Anterior cingulate cortex (tissue), 58 donors: ENCODE measurements around the gene SLCO3A1.

ENCODE experiments used
- DNase-seq, 58 donors: peaks; one replicate each; lab custom pipeline; 2025; lab: John Stamatoyannopoulos, UW

SLCO3A1 gene

GRCh38 chr15:91880373-91880772 is 26.9 kb downstream of the SLCO3A1 start:
- DNase-seq = no peak

GRCh38 chr15:91881569-91882297 is 28.2 kb downstream of the SLCO3A1 start:
- no peak for DNase-seq

- peak in 18 of 58 donors; percentile 11 to 57 (median 37) for DNase-seq
Observed at GRCh38 chr15:91882858-91883586, 29.5 kb downstream of the SLCO3A1 start.

- no peak for DNase-seq
Observed at GRCh38 chr15:91884606-91885005, 31.1 kb downstream of the SLCO3A1 start.

GRCh38 chr15:91885054-91885453 is 31.5 kb downstream of the SLCO3A1 start:
- DNase-seq = no peak

- no peak for DNase-seq
Observed at GRCh38 chr15:91885714-91886270, 32.3 kb downstream of the SLCO3A1 start.

GRCh38 chr15:91886878-91887277 is 33.4 kb downstream of the SLCO3A1 start:
- DNase-seq = no peak

GRCh38 chr15:91887321-91887720 is 33.8 kb downstream of the SLCO3A1 start:
- DNase-seq = peak in 53 of 58 donors; percentile 20 to 92 (median 73)

- DNase-seq = peak in 33 of 58 donors; percentile 7 to 75 (median 39)
Observed at GRCh38 chr15:91887921-91888373, 34.4 kb downstream of the SLCO3A1 start.

GRCh38 chr15:91889111-91889815 is 35.8 kb downstream of the SLCO3A1 start:
- DNase-seq = no peak

GRCh38 chr15:91890614-91891013 is 37.1 kb downstream of the SLCO3A1 start:
- no peak for DNase-seq

- no peak for DNase-seq
Observed at GRCh38 chr15:91891101-91891500, 37.6 kb downstream of the SLCO3A1 start.

GRCh38 chr15:91891788-91892345 is 38.4 kb downstream of the SLCO3A1 start:
- DNase-seq = no peak

- DNase-seq = no peak
Observed at GRCh38 chr15:91892436-91892835, 38.9 kb downstream of the SLCO3A1 start.

GRCh38 chr15:91894606-91895005 is 41.1 kb downstream of the SLCO3A1 start:
- no peak for DNase-seq

- DNase-seq = no peak
Observed at GRCh38 chr15:91895051-91895450, 41.5 kb downstream of the SLCO3A1 start.

- DNase-seq = no peak
Observed at GRCh38 chr15:91896341-91897055, 43.0 kb downstream of the SLCO3A1 start.

- peak in 1 of 58 donors; percentile 28 for DNase-seq
Observed at GRCh38 chr15:91897585-91898372, 44.3 kb downstream of the SLCO3A1 start.

GRCh38 chr15:91898843-91899242 is 45.3 kb downstream of the SLCO3A1 start:
- no peak for DNase-seq
